ENCODE data around the gene OSTM1. TPM values are rescaled to one million over a fixed set of nuclear protein-coding genes. Genes with fewer than 3 reads are reported as not detected.

The OSTM1 gene
- polyA plus RNA-seq, 1 of the 3 experiments (the other 2 are of a cell fraction), result 10.1 TPM

DNA sequence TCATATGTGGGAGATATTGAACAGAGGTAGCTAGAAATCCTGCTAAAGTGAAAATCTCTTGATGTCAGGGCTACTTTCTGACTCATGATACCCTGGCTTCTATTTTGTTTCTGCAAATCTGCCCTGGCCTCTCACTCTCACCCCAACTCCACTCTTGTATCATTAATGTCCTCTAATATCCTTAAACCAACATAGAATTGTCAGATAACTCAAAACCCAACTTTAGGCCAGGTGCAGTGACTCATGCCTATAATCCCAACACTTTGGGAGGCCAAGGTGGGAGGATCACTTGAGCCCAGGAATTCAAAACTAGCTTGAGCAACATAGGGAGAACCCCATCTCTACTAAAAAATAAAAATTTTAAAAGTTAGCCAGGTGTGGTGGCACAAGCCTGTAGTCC lies 33.8 kb upstream of the OSTM1 start:
- no peaks in the 10 kb centered on the region for H3K79me2 ChIP-seq (ENCODE audit: insufficient read depth)
- no peaks in the 10 kb centered on the region; the same call in 1 of the 2 replicates for H3K27me3 ChIP-seq (ENCODE audit: insufficient read depth)
- no peaks in the 10 kb centered on the region for H3F3A ChIP-seq (replicated peaks; ENCODE audit: insufficient read depth)
- ChIA-PET POLR2A (no interaction called here), CTCF (interaction anchor here (6.0 to 8.1 kb wide), 2 partner anchors 387 to 420 kb away, joined by 32 to 111 read pairs; no protein-coding TSS in a partner anchor)
- no peaks in the 10 kb centered on the region for H3K9me2 ChIP-seq
- no peaks in the 10 kb centered on the region for H3K4me1 ChIP-seq (ENCODE audit: control insufficient read depth in 1 of 2, insufficient read depth in 2 of 2, low read depth in 1 of 2, low read length in 1 of 2)
- no peaks in the 10 kb centered on the region for H4K20me1 ChIP-seq (ENCODE audit: insufficient read depth)
- no peak overlapping the region for H3K9ac ChIP-seq
- no peak overlapping the region for H3K27ac ChIP-seq (ENCODE audit: low read depth in 2 of 2, low read length in 1 of 2)
- TF ChIP-seq POLR2AphosphoS5 (IDR thresholded peaks at IDR 0.05; ENCODE audit: low read depth, low read length) (no peak), YY1 (IDR thresholded peaks at IDR 0.05; ENCODE audit: low read depth) (no peak), RXRA (IDR thresholded peaks at IDR 0.05; ENCODE audit: borderline replicate concordance, low read depth) (no peak), FOSL2 (IDR thresholded peaks at IDR 0.05; ENCODE audit: borderline replicate concordance, low read depth) (no peak), TEAD4 (IDR thresholded peaks at IDR 0.05; ENCODE audit: borderline replicate concordance, insufficient read depth) (no peak), NFIC (IDR thresholded peaks at IDR 0.05; ENCODE audit: borderline replicate concordance) (no peak), TCF12 (IDR thresholded peaks at IDR 0.05) (no peak), TAF1 (IDR thresholded peaks at IDR 0.05; ENCODE audit: borderline replicate concordance, low read depth, low read length) (no peak), RCOR1 (IDR thresholded peaks at IDR 0.05; ENCODE audit: low read length) (no peak), SIN3A (IDR thresholded peaks at IDR 0.05; ENCODE audit: borderline replicate concordance, low read depth, low read length) (no peak), RAD21 (IDR thresholded peaks at IDR 0.05; ENCODE audit: low read length) (no peak), SMC3 (IDR thresholded peaks at IDR 0.05; ENCODE audit: low read depth, low read length) (no peak), EP300 (IDR thresholded peaks at IDR 0.05; ENCODE audit: borderline replicate concordance in 1 of 2, low read depth in 1 of 2, low read length in 1 of 2) (no peak), MEF2A (IDR thresholded peaks at IDR 0.05; ENCODE audit: borderline replicate concordance, low read depth) (no peak), RFX5 (IDR thresholded peaks at IDR 0.05; ENCODE audit: low read length) (no peak), ELF1 (IDR thresholded peaks at IDR 0.05) (no peak)
- TF ChIP-seq, protein P1, sequence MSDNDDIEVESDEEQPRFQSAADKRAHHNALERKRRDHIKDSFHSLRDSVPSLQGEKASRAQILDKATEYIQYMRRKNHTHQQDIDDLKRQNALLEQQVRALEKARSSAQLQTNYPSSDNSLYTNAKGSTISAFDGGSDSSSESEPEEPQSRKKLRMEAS (IDR thresholded peaks at IDR 0.05; ENCODE audit: low read depth), result no peak
- no peak overlapping the region for H3K4me2 ChIP-seq
- no peak for DNase-seq
- H2AFZ ChIP-seq (ENCODE audit: low read depth), result no peak overlapping the region
- H3K4me3 ChIP-seq (ENCODE audit: low read depth in 2 of 2, low read length in 1 of 2), result no peak overlapping the region
- H3K9me3 ChIP-seq, result no peaks in the 10 kb centered on the region
- H3K36me3 ChIP-seq (replicated peaks in 1 of 2; ENCODE audit: control insufficient read depth in 1 of 2, insufficient read depth in 2 of 2, low read length in 1 of 2), result no peaks in the 10 kb centered on the region

DNA sequence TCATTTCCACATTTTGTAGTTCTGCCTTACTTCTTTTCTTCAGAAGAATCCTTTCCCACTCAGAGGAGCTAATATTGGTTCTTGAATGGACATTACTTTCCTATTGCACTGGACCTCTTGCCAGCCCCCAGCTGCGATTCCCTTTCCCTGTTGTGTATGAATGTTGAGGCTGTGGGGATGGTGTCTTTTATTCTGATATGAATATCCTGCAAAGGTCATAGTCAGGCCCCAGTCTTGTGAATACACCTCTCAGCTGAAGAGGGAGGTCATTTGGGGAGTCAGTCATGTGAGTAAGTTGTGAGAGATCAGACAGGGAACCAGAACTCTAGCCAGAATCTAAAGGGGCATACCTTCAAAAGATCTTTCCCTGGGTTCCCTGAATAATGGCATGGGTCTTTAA lies 32.6 kb upstream of the OSTM1 start:
- no peak overlapping the region for H2AFZ ChIP-seq (ENCODE audit: low read depth)
- no peak overlapping the region for H3K4me3 ChIP-seq (ENCODE audit: low read depth in 2 of 2, low read length in 1 of 2)
- ChIA-PET CTCF (interaction anchor here (0.6 to 1.2 kb wide), 3 partner anchors 126 to 385 kb away, joined by 4 read pairs; no protein-coding TSS in a partner anchor), POLR2A (no interaction called here)
- H3F3A ChIP-seq (replicated peaks; ENCODE audit: insufficient read depth), result no peaks in the 10 kb centered on the region
- H3K9me3 ChIP-seq, result no peaks in the 10 kb centered on the region
- TF ChIP-seq RCOR1 (IDR thresholded peaks at IDR 0.05; ENCODE audit: low read length) (no peak), EZH2phosphoT487 (IDR thresholded peaks at IDR 0.05; ENCODE audit: borderline replicate concordance, low read depth) (no peak), CHD2 (IDR thresholded peaks at IDR 0.05; ENCODE audit: low read length, partially characterized antibody) (no peak), RAD21 (IDR thresholded peaks at IDR 0.05; ENCODE audit: low read length) (no peak), NFIC (IDR thresholded peaks at IDR 0.05; ENCODE audit: borderline replicate concordance) (no peak), FOXM1 (IDR thresholded peaks at IDR 0.05; ENCODE audit: low read depth) (no peak), SMC3 (IDR thresholded peaks at IDR 0.05; ENCODE audit: low read depth, low read length) (no peak), FOSL2 (IDR thresholded peaks at IDR 0.05; ENCODE audit: borderline replicate concordance, low read depth) (no peak)
- TF ChIP-seq, protein P2, sequence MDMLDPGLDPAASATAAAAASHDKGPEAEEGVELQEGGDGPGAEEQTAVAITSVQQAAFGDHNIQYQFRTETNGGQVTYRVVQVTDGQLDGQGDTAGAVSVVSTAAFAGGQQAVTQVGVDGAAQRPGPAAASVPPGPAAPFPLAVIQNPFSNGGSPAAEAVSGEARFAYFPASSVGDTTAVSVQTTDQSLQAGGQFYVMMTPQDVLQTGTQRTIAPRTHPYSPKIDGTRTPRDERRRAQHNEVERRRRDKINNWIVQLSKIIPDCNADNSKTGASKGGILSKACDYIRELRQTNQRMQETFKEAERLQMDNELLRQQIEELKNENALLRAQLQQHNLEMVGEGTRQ (IDR thresholded peaks at IDR 0.05; ENCODE audit: borderline replicate concordance, low read depth, low read length), result no peak
- TF ChIP-seq, protein P1 (IDR thresholded peaks at IDR 0.05; ENCODE audit: low read depth), result no peak
- TF ChIP-seq, protein P3, sequence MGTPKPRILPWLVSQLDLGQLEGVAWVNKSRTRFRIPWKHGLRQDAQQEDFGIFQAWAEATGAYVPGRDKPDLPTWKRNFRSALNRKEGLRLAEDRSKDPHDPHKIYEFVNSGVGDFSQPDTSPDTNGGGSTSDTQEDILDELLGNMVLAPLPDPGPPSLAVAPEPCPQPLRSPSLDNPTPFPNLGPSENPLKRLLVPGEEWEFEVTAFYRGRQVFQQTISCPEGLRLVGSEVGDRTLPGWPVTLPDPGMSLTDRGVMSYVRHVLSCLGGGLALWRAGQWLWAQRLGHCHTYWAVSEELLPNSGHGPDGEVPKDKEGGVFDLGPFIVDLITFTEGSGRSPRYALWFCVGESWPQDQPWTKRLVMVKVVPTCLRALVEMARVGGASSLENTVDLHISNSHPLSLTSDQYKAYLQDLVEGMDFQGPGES (IDR thresholded peaks at IDR 0.05; ENCODE audit: low read depth, low read length), result no peak
- H3K27me3 ChIP-seq (ENCODE audit: insufficient read depth), result no peaks in the 10 kb centered on the region; the same call in 1 of the 2 replicates
- no peaks in the 10 kb centered on the region for H3K79me2 ChIP-seq (ENCODE audit: insufficient read depth)
- 67% methylated on average over 1 of the region's 1 CpG for WGBS (ENCODE audit: low lambda C conversion rate)
- no peaks in the 10 kb centered on the region for H4K20me1 ChIP-seq (ENCODE audit: insufficient read depth)
- H3K4me1 ChIP-seq (ENCODE audit: control insufficient read depth in 1 of 2, insufficient read depth in 2 of 2, low read depth in 1 of 2, low read length in 1 of 2), result no peaks in the 10 kb centered on the region
- no peak overlapping the region for H3K27ac ChIP-seq (ENCODE audit: low read depth in 2 of 2, low read length in 1 of 2)
- no peak for DNase-seq
- no peak overlapping the region for H3K9ac ChIP-seq
- H3K36me3 ChIP-seq (replicated peaks in 1 of 2; ENCODE audit: control insufficient read depth in 1 of 2, insufficient read depth in 2 of 2, low read length in 1 of 2), result no peaks in the 10 kb centered on the region
- no peaks in the 10 kb centered on the region for H3K9me2 ChIP-seq
- no peak overlapping the region for H3K4me2 ChIP-seq

All from SK-N-SH (cell line).